HFF-Myc (cell line): ENCODE measurements around the gene UBR2.

Experiments
- DNase-seq: peaks from one replicate; pipeline ENCODE4 v3.0.0-alpha.2; 2011; ENCODE audit warnings: low read depth; ENCODE audit errors: extremely low read depth
- H3K4me3 ChIP-seq: replicated peaks from 2 replicates; pipeline ENCODE4 v1.5.1; 2011; ENCODE audit warnings: low read depth, mild to moderate bottlenecking, control low read depth, low read length
- TF ChIP-seq, protein P1 (sequence below): IDR thresholded peaks from 2 replicates; pipeline ENCODE4 v1.5.1; 2012; ENCODE audit warnings: mild to moderate bottlenecking, low read depth, low read length, control low read depth; ENCODE audit errors: missing control alignments

Gene UBR2

DNA sequence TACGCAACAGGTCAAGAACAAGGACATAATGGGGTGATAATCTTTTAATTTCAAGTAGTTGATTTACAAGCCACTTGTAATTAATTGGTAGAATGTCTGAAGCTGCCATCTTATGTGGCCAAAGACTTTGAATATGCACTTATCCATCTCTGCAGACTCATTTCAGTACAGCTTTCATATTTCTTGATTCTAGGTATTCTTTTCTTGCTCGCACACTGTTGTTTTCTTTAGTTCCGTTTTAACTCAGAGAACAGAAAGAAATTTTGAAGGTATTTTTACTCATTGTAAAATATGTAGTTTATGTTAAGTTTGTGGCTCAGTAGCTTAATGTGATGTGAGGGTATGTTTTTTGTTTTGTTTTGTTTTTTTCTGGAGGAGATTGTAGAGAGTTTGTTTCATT lies 73.9 kb downstream of the UBR2 start:
- H3K4me3 ChIP-seq = no peak overlapping the region
- TF ChIP-seq, protein P1, sequence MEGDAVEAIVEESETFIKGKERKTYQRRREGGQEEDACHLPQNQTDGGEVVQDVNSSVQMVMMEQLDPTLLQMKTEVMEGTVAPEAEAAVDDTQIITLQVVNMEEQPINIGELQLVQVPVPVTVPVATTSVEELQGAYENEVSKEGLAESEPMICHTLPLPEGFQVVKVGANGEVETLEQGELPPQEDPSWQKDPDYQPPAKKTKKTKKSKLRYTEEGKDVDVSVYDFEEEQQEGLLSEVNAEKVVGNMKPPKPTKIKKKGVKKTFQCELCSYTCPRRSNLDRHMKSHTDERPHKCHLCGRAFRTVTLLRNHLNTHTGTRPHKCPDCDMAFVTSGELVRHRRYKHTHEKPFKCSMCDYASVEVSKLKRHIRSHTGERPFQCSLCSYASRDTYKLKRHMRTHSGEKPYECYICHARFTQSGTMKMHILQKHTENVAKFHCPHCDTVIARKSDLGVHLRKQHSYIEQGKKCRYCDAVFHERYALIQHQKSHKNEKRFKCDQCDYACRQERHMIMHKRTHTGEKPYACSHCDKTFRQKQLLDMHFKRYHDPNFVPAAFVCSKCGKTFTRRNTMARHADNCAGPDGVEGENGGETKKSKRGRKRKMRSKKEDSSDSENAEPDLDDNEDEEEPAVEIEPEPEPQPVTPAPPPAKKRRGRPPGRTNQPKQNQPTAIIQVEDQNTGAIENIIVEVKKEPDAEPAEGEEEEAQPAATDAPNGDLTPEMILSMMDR = no peak
- no peak for DNase-seq

DNA sequence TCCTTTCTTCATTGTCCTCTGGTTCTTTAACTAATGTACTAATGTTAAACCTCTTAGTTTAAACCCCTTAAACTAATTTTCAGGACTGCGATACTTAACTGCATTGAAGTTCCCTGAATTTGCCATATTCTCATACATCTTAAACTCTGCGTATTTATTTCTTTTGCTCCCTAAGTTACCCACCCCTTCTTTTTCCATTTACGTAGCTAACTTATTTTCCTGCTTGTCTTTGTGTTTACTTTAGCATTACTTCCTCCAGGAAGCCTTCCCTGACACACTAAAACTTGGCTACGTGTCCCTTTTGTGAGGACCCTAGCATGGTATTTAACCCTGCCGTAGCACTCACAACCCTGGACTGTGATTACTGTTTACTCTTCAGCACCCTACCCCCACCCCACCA lies 79.0 kb downstream of the UBR2 start:
- TF ChIP-seq, protein P1 = no peak
- no peak overlapping the region for H3K4me3 ChIP-seq
- DNase-seq = no peak

DNA sequence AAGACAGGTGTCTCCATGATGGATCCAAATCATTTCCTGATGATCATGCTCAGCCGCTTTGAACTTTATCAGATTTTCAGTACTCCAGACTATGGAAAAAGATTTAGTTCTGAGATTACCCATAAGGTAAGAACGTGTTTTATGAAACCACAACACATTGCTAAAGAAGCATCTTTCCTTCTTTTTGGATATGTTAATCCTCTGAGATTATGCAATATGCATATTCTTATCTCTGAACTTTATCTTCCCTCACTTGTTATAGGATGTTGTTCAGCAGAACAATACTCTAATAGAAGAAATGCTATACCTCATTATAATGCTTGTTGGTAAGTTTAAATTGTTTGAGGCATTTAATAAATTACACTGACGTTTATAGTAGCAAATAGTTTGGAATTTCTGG lies 80.4 kb downstream of the UBR2 start:
- DNase-seq = no peak
- H3K4me3 ChIP-seq = no peak overlapping the region
- TF ChIP-seq, protein P1 = no peak

DNA sequence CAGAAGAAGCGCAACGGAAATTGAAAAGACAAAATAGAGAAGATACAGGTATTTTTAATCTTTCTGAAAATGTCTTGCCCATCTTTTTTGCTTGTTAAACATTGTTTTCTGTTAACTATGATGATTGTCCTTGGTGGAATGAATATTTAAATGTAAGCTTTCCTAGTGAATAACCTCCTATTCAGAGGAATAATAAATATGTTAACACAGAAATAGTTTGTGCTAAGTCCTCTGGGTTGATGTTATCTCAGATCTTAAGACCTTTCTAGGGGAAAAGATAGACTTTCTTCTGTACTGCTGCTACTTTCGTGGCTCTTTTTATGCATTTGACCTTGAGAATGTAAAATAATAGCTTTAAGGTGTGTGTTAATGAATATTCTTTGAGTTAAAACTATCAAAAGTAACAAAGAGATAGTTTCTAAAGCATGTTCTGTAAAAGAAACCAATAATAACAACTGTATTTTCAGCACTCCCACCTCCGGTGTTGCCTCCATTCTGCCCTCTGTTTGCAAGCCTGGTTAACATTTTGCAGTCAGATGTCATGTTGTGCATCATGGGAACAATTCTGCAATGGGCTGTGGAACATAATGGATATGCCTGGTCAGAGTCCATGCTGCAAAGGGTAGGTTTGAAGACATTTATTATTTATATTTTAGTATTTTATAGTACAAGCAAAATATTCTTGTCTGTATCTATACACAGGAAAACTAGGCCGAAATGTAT lies 88.4 kb downstream of the UBR2 start:
- no peak for DNase-seq
- TF ChIP-seq, protein P1 = no peak
- H3K4me3 ChIP-seq = no peak overlapping the region

DNA sequence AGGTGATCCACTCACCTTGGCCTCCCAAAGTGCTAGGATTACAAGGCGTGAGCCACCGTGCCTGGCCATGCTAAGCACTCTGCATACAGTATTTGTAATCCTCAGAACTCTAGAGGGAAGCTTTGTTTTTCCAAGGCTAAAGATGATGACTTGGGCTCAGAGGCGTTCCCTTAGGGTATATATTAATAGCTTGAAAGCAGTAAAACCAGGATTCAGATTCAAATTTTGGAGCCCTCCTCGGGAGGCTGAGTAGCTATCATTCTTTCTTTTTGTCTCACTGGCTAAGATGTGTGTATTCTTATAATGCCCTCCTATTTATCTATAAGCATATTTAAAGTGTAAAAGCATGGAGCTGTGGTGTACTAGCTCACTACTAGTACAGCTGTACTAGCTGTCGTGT lies 90.0 kb downstream of the UBR2 start:
- TF ChIP-seq, protein P1 = no peak
- no peak overlapping the region for H3K4me3 ChIP-seq
- DNase-seq = no peak

DNA sequence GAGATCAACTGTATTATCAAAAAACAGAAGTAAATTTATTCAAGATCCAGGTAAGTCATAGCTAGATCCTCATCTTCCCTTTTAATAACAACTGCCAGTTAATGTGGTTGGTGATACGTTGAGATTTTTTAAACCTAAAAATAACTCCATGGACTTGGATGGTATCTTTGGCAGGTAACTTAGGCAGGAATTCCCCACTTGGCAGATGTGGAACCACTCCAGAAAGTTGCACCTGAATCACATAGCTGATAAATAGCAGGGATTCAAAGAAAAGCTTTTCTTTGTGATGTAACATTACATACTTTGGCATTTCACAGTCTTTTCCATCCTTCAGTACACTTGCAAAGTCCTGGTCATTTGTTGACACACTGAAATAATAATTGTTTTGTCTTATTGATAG lies 96.0 kb downstream of the UBR2 start:
- TF ChIP-seq, protein P1 = no peak
- no peak overlapping the region for H3K4me3 ChIP-seq
- no peak for DNase-seq
